Liver (tissue), 9 donors: ENCODE data around the gene PER2. TPM values are rescaled to one million over a fixed set of nuclear protein-coding genes. Genes with fewer than 3 reads are reported as not detected.

Experiments used
- DNase-seq: peaks from one replicate; pipeline ENCODE4 v3.0.0-alpha.2; 2017; ENCODE audit warnings: low spot score
- H3K27ac ChIP-seq, 2 donors: one replicate each; pipeline ENCODE4 v1.7.0; 2013; ENCODE audit warnings: inconsistent platforms in 2 of 2, low read length in 2 of 2, control low read depth in 1 of 2, low read depth in 1 of 2, mild to moderate bottlenecking in 1 of 2
- H3K27me3 ChIP-seq, 4 donors: one replicate each; pipeline versions ENCODE4 v1.6.1 to v1.7.0; 2013; ENCODE audit warnings: low read length in 3 of 4, inconsistent platforms in 1 of 4, mild to moderate bottlenecking in 1 of 4, moderate library complexity in 1 of 4; ENCODE audit not compliant: control insufficient read depth in 4 of 4, insufficient read depth in 4 of 4
- H3K36me3 ChIP-seq, 4 donors: one replicate each; pipeline versions ENCODE4 v1.6.1 to v1.7.0; 2013; ENCODE audit warnings: low read length in 3 of 4, mild to moderate bottlenecking in 3 of 4, low read depth in 1 of 4, moderate library complexity in 1 of 4; ENCODE audit not compliant: control insufficient read depth in 4 of 4, insufficient read depth in 3 of 4
- H3K4me1 ChIP-seq, 4 donors: one replicate each; pipeline versions ENCODE4 v1.6.1 to v1.7.0; 2013; ENCODE audit warnings: low read length in 3 of 4, mild to moderate bottlenecking in 3 of 4, moderate library complexity in 1 of 4; ENCODE audit not compliant: control insufficient read depth in 4 of 4, insufficient read depth in 4 of 4
- H3K4me3 ChIP-seq, 3 donors: one replicate each; pipeline versions ENCODE4 v1.6.1 to v1.7.0; 2013; ENCODE audit warnings: low read length in 3 of 3, control low read depth in 1 of 3, low read depth in 1 of 3, mild to moderate bottlenecking in 1 of 3
- H3K9ac ChIP-seq, 2 donors: one replicate each; pipeline ENCODE4 v1.7.0; 2013; ENCODE audit warnings: low read length in 2 of 2, mild to moderate bottlenecking in 2 of 2, moderate library complexity in 2 of 2, control low read depth in 1 of 2, low read depth in 1 of 2
- H3K9me3 ChIP-seq, 4 donors: one replicate each; pipeline versions ENCODE4 v1.6.1 to v1.7.0; 2013; ENCODE audit warnings: low read length in 3 of 4; ENCODE audit not compliant: control insufficient read depth in 4 of 4
- EGR1 ChIP-seq, 2 donors: IDR thresholded peaks; 2 replicates each; pipeline ENCODE4 v1.6.1; 2016 to 2018; ENCODE audit warnings: antibody characterized with exemption in 2 of 2, low read depth in 2 of 2
- FOXA1 ChIP-seq: IDR thresholded peaks from 2 replicates; pipeline ENCODE4 v1.6.1; 2016; ENCODE audit warnings: antibody characterized with exemption
- FOXA2 ChIP-seq: IDR thresholded peaks from 2 replicates; pipeline ENCODE4 v1.6.1; 2016; ENCODE audit warnings: antibody characterized with exemption
- GABPA ChIP-seq, 2 donors: IDR thresholded peaks in 1 of 2; conservative IDR thresholded peaks in 1 of 2; 2 replicates each; pipeline ENCODE4 v1.6.1; 2016; ENCODE audit warnings: antibody characterized with exemption in 2 of 2, mild to moderate bottlenecking in 1 of 2, moderate library complexity in 1 of 2
- HNF4A ChIP-seq, 2 donors: conservative IDR thresholded peaks; 2 replicates each; pipeline ENCODE4 v1.6.1; 2016; ENCODE audit warnings: antibody characterized with exemption in 2 of 2, mild to moderate bottlenecking in 2 of 2
- HNF4G ChIP-seq: IDR thresholded peaks from 2 replicates; pipeline ENCODE4 v1.6.1; 2016; ENCODE audit warnings: antibody characterized with exemption
- JUND ChIP-seq, 2 donors: IDR thresholded peaks; 2 replicates each; pipeline ENCODE4 v1.6.1; 2016; ENCODE audit warnings: antibody characterized with exemption in 2 of 2
- NR2F2 ChIP-seq: IDR thresholded peaks from 2 replicates; pipeline ENCODE4 v1.6.1; 2016; ENCODE audit warnings: antibody characterized with exemption
- RAD21 ChIP-seq, 2 donors: IDR thresholded peaks; 2 replicates each; pipeline ENCODE4 v1.6.1; 2016; ENCODE audit warnings: antibody characterized with exemption in 2 of 2, mild to moderate bottlenecking in 2 of 2
- RXRA ChIP-seq, 2 donors: IDR thresholded peaks; 2 replicates each; pipeline ENCODE4 v1.6.1; 2017 to 2018; ENCODE audit warnings: antibody characterized with exemption in 2 of 2, mild to moderate bottlenecking in 1 of 2
- SP1 ChIP-seq: IDR thresholded peaks from 2 replicates; pipeline ENCODE4 v1.6.1; 2018; ENCODE audit warnings: antibody characterized with exemption, mild to moderate bottlenecking
- TAF1 ChIP-seq: conservative IDR thresholded peaks from 2 replicates; pipeline ENCODE4 v1.6.1; 2016; ENCODE audit warnings: antibody characterized with exemption, mild to moderate bottlenecking
- YY1 ChIP-seq: IDR thresholded peaks from 2 replicates; pipeline ENCODE4 v1.6.1; 2016; ENCODE audit warnings: antibody characterized with exemption, mild to moderate bottlenecking
- WGBS: extraction: QIAGEN DNeasy Blood & Tissue Kit; methylation state at CpG from one replicate; pipeline ENCODE4 v1.1.7; 2013; 5-methylcytosine and 5-hydroxymethylcytosine counted together
- polyA plus RNA-seq, 2 donors: library from polyadenylated mRNA; stranded (reverse) in 1 of 2; unstranded in 1 of 2; fragments of 200-250 nt in 1 of 2; fragments of >200 nt in 1 of 2; fragmentation: Nextera tagmentation in 1 of 2; extraction: Ambion mirVana in 1 of 2; gene quantifications; one replicate each; pipeline versions ENCODE4 v1.2.1 to v1.2.3, GENCODE V29; 2013 to 2015
- total RNA-seq, 2 donors: library from RNA; depleted of rRNA; stranded (reverse); fragments of >200 nt; gene quantifications; one replicate each; pipeline ENCODE4 v1.2.3, GENCODE V29; 2014
- TF ChIP-seq, protein P1 (sequence below): IDR thresholded peaks from 2 replicates; pipeline ENCODE4 v1.6.1; 2016; ENCODE audit warnings: antibody characterized with exemption
- TF ChIP-seq, protein P2 (sequence below): IDR thresholded peaks from 2 replicates; pipeline ENCODE4 v1.6.1; 2016; ENCODE audit warnings: antibody characterized with exemption
- TF ChIP-seq, protein P3 (sequence below): IDR thresholded peaks from 2 replicates; pipeline ENCODE4 v1.6.1; 2016; ENCODE audit warnings: antibody characterized with exemption, mild to moderate bottlenecking
- TF ChIP-seq, protein P4 (sequence below): fragments of 150-350 bp; IDR thresholded peaks from 2 replicates; pipeline ENCODE4 v1.5.1; 2017; ENCODE audit warnings: improper control_type of control experiment, low read depth, low read length; ENCODE audit not compliant: missing input control
- TF ChIP-seq, protein P5 (sequence below): IDR thresholded peaks from 2 replicates; pipeline ENCODE4 v1.6.1; 2016; ENCODE audit warnings: antibody characterized with exemption
- donor health status: healthy.
- donor health status: healthy.
- donor health status: healthy.
- donor health status: healthy.
- donor health status: healthy.

PER2 gene
- total and polyA plus RNA-seq, 4 donors = 1.1 to 12.5 (median 4.1) TPM

DNA sequence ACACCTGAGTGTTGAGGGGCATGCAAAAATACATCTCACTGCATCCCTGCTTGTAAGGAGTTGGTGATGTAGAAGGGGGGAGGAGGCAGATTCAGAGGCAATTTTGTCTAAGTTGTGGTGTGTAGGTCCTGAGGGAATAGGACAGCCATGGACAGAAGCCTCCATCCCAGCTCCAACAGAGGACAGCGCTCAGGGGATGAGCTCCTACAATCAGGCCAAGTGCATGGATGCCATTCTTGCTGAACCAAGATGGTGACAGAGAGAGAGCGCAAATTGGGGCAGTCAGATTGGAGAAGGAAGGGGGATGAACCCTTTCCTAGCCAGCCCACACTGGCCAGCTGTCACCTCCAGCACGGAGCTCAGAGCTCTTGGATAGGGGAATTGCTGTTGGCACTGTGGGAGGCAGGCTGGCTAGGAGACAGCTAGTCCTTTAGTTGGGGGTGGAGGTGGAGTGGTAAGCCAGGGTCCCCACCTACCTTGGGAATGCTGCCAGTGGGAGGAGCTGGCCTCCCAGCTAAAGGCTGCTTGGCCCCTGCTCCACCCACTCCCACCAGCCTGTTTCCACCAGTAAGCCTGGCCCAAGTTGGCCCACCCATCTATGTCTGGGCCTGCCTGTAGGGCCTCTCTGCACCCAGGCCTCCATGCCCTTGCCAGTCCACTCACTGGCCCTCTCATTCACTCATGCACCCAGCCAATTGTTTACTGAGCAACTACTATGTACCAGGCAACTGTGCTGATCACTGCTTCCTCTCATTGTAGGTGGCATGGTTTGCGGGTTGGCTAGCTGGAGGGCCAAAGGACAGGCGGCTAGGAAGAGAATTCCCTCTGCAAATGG is 2.5 kb upstream of the PER2 start (continued):
- no peak for TF ChIP-seq FOXA1
- no peak for TF ChIP-seq RXRA (IDR thresholded peaks at IDR 0.05)
- no peak for TF ChIP-seq JUND (IDR thresholded peaks at IDR 0.05)
- TF ChIP-seq, protein P1, sequence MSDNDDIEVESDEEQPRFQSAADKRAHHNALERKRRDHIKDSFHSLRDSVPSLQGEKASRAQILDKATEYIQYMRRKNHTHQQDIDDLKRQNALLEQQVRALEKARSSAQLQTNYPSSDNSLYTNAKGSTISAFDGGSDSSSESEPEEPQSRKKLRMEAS = no peak
- TF ChIP-seq, protein P2, sequence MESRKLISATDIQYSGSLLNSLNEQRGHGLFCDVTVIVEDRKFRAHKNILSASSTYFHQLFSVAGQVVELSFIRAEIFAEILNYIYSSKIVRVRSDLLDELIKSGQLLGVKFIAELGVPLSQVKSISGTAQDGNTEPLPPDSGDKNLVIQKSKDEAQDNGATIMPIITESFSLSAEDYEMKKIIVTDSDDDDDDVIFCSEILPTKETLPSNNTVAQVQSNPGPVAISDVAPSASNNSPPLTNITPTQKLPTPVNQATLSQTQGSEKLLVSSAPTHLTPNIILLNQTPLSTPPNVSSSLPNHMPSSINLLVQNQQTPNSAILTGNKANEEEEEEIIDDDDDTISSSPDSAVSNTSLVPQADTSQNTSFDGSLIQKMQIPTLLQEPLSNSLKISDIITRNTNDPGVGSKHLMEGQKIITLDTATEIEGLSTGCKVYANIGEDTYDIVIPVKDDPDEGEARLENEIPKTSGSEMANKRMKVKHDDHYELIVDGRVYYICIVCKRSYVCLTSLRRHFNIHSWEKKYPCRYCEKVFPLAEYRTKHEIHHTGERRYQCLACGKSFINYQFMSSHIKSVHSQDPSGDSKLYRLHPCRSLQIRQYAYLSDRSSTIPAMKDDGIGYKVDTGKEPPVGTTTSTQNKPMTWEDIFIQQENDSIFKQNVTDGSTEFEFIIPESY = no peak
- TF ChIP-seq FOXA2 = no peak
- TF ChIP-seq HNF4G = no peak
- no peak for TF ChIP-seq TAF1

DNA sequence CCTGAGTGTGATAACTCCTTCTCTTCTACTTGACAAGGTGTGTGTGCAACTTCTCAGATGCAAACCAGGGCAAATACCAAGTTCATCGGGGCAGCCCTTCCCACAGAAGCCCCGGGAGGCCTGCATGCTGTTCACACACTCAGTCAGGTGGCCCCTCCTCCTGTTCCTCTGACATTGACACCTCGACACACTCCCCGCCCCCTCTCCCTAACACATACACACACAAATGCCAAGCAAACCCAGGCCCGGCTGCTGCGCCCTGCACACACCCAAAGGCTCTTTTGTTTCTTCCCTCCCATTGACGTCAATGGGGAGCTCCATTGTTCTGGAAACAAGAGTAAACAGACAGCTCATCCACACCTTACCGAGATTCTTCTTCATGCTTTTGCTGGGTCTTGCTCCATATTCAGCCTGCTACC is 1.7 kb upstream of the PER2 start:
- Histone ChIP-seq H3K9ac (peak overlapping the region in 1 of 2 donors; percentile 74), H3K27ac (peak overlapping the region in 1 of 2 donors; percentile 92), H3K4me1 (peaks cover 16 to 46% (median 34%) of the 10 kb centered on the region in 4 donors), H3K4me3 (no peak overlapping the region), H3K27me3 (no peaks in the 10 kb centered on the region), H3K9me3 (no peaks in the 10 kb centered on the region), H3K36me3 (no peaks in the 10 kb centered on the region)
- no peak for DNase-seq
- TF ChIP-seq HNF4G (no peak), SP1 (peak; percentile 10)
- 61% methylated on average over 8 of the region's 8 CpGs for WGBS

DNA sequence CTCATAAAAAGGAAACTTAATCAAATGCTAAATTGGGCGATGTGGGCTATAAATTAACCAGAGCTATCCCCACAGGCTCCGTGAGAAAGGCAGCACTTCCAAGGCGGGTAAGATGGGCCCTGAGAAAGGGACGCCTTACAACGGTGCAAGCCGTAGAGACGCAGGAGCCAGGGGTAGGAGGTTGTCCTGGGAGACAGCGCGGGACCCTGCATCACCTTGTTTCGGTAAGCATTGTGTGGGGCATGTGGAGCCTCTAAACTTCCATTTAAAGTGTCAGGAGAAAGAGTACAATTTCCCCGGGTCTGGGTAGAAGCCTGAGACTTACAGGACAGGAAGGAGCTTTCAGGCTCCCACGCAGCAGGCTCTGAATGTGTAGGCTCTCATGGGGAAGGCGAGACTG is 1.2 kb upstream of the PER2 start:
- no peaks in the 10 kb centered on the region for H3K27me3 ChIP-seq
- peak overlapping the region in 1 of 2 donors; percentile 74 for H3K9ac ChIP-seq
- H3K27ac ChIP-seq = peak overlapping the region; percentile 92 to 99
- H3K4me1 ChIP-seq = peaks cover 17 to 46% (median 32%) of the 10 kb centered on the region in 4 donors
- no peak for DNase-seq
- TF ChIP-seq FOXA2 = no peak
- TF ChIP-seq JUND (IDR thresholded peaks at IDR 0.05) = no peak
- no peak for TF ChIP-seq NR2F2
- TF ChIP-seq, protein P1 = no peak
- TF ChIP-seq, protein P3, sequence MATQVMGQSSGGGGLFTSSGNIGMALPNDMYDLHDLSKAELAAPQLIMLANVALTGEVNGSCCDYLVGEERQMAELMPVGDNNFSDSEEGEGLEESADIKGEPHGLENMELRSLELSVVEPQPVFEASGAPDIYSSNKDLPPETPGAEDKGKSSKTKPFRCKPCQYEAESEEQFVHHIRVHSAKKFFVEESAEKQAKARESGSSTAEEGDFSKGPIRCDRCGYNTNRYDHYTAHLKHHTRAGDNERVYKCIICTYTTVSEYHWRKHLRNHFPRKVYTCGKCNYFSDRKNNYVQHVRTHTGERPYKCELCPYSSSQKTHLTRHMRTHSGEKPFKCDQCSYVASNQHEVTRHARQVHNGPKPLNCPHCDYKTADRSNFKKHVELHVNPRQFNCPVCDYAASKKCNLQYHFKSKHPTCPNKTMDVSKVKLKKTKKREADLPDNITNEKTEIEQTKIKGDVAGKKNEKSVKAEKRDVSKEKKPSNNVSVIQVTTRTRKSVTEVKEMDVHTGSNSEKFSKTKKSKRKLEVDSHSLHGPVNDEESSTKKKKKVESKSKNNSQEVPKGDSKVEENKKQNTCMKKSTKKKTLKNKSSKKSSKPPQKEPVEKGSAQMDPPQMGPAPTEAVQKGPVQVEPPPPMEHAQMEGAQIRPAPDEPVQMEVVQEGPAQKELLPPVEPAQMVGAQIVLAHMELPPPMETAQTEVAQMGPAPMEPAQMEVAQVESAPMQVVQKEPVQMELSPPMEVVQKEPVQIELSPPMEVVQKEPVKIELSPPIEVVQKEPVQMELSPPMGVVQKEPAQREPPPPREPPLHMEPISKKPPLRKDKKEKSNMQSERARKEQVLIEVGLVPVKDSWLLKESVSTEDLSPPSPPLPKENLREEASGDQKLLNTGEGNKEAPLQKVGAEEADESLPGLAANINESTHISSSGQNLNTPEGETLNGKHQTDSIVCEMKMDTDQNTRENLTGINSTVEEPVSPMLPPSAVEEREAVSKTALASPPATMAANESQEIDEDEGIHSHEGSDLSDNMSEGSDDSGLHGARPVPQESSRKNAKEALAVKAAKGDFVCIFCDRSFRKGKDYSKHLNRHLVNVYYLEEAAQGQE = no peak
- TF ChIP-seq, protein P2 = no peak
- TF ChIP-seq TAF1 = no peak
- TF ChIP-seq, protein P4, sequence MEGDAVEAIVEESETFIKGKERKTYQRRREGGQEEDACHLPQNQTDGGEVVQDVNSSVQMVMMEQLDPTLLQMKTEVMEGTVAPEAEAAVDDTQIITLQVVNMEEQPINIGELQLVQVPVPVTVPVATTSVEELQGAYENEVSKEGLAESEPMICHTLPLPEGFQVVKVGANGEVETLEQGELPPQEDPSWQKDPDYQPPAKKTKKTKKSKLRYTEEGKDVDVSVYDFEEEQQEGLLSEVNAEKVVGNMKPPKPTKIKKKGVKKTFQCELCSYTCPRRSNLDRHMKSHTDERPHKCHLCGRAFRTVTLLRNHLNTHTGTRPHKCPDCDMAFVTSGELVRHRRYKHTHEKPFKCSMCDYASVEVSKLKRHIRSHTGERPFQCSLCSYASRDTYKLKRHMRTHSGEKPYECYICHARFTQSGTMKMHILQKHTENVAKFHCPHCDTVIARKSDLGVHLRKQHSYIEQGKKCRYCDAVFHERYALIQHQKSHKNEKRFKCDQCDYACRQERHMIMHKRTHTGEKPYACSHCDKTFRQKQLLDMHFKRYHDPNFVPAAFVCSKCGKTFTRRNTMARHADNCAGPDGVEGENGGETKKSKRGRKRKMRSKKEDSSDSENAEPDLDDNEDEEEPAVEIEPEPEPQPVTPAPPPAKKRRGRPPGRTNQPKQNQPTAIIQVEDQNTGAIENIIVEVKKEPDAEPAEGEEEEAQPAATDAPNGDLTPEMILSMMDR = no peak
- no peak for TF ChIP-seq RXRA (IDR thresholded peaks at IDR 0.05)
- TF ChIP-seq SP1 = no peak
- TF ChIP-seq HNF4G = no peak
- TF ChIP-seq EGR1 (IDR thresholded peaks at IDR 0.05; ENCODE audit: low read depth in 2 of 2) = no peak
- TF ChIP-seq GABPA (IDR thresholded peaks at IDR 0.05 in 1 of 2, conservative IDR thresholded peaks at IDR 0.05 in 1 of 2) = no peak
- TF ChIP-seq RAD21 (IDR thresholded peaks at IDR 0.05) = no peak
- TF ChIP-seq, protein P5, sequence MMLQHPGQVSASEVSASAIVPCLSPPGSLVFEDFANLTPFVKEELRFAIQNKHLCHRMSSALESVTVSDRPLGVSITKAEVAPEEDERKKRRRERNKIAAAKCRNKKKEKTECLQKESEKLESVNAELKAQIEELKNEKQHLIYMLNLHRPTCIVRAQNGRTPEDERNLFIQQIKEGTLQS = no peak
- TF ChIP-seq HNF4A (conservative IDR thresholded peaks at IDR 0.05) = no peak
- TF ChIP-seq FOXA1 = no peak
- TF ChIP-seq YY1 = no peak
- 64% methylated on average over 13 of the region's 13 CpGs for WGBS
- H3K9me3 ChIP-seq = no peaks in the 10 kb centered on the region
- no peaks in the 10 kb centered on the region for H3K36me3 ChIP-seq
- peak overlapping the region in 1 of 3 donors; percentile 47 for H3K4me3 ChIP-seq
